DMS114 treated with DMSO at 0.1 percent for 48 hours (cell line): ENCODE results near the gene MAGI1.

ENCODE experiments used
- DNase-seq: peaks from one replicate; lab custom pipeline; 2025; ENCODE audit not compliant: unreplicated experiment; lab: John Stamatoyannopoulos, UW

The MAGI1 gene

DNA sequence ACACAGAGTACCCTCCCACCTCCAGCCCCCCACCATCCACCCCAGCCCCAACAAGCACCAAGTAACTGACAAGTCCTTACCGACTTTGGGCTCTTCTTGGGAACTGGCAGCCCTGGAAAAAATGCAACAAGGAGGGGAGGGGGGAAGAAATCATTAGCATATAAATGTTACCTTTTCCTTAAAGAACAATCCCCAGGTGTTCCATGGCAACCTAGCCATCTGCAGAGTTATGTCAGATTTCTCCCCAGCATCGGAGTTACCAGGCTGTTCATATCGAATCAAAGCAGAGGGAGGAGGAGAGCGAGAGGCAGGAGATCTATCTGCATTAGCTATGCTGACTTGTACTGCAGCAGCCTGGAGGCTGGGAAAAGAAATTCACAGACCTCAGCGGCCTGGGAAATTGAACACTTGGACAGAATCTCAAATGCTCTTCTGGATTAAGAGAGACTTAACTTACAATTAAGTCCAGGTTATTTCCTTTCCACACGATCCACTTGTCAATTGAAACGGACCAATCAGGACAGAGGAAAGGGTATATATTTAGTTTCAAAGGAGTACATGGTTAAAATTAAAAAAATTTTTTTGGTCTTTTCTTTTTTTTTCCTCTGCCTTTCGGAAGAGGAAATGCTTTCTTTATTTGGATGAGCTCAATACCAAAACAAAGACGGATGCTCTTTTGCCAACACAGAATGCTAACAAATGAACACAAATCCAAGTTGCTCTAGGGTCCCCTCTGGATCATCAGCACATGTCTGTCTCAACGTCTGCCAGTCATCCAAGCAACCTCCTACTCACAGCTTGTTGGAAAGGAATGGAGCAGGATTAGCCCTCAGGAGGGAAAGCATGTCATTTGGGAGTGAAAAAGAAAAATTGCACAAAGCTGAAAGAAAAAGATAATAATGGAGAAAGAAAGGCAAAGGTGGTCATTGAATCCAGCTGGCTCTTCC is 637.1 kb downstream of the MAGI1 start:
- no peak for DNase-seq

DNA sequence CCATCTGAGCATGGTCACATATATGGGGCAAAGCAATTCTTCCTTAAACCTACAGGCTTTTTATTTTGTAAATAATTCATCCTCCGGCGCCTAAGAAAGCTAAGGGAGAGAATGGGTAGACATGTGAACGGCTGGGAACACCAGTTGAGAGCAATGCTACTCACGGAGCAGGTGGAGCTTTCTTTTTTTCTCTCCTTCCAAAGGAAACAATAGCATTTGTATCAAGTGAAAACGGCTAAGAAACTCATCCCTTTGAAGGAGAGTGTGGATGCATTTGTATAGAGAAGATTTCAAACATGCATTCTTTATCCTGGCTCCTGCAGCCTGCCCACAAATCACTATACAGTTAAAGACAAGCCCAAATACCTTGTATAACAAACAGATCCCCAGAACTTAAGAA is 637.8 kb downstream of the MAGI1 start:
- DNase-seq = no peak

DNA sequence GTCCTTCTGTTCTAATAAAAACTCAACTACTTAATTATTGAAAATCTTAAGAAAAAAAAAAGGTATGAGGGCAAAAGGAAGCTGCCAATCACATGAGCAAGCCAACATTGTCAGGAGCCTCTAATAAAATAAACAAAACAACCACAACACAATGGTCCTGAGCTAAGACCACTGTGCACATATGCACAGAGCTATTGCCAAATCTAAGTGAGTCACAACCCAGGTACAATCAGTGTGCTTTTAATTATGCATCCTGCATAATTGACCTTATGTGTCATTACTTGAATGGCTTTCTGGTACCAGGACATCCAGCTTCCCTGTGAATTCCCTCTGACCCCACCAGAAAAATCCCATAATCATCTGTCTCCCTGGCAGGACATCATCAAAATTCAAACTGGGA is 639.8 kb downstream of the MAGI1 start:
- no peak for DNase-seq

DNA sequence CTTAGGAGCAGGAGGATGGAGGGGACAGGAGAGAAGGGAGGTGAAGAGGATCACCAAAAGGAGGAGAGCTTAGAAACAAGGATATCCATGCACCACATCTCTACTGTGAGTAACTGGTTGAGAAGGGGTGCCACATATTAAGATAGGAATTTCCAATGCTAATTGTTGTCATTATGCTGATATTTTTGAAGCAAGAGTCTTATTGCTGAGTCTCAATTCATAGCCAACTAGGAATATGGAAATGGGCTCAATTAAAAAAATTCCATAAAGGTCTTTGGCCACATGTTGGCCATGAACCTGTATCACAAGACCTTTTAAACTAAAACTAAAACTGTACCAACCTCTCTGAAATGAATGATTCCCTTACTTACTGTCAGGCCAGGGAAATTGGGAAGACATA is 642.6 kb downstream of the MAGI1 start:
- no peak for DNase-seq

DNA sequence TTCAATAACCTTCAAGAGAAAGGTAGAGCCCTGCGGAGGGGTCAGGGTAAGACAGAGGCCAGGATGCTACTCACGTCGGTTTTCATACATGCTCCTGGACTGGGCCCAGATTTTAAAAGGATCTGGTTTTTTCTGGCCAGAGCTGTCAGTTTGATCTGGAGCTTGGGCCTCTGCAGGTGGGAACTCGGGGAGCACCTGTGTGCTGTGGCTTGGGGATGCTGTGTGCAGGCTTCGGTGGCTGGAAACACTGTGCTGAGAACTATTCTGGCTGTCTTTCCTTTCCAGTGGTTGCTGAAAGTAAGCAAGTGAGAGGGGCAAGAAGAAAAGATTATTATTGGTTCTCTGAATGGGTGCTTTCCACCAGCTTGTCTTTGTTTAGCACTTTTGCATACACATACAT is 647.6 kb downstream of the MAGI1 start:
- no peak for DNase-seq

- no peak for DNase-seq
Observed at GRCh38 chr3:65385805-65386204, 652.9 kb downstream of the MAGI1 start.

DNA sequence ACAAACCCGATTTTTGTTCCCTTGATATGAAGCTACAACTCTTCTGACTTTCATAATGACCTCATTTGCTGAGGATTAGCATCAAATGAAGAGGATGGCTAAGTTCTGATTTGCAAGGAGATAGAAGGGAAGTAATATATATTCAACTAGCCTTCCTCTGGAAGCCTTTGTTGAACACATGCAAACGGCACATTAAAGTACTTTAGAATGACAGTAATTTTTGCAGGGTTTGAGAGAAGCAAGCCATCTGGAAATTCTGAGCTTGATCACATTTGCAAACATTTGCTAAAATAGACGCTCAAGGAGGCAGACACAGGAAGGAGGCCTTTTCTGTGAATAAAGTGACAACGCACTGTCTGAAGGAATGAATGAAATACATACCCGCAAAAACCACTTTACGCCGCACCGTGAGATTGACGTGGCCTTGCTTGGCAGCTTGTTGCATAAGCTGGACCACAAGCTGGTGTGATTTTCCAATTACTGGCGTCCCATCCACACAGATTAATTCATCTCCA is 657.2 kb downstream of the MAGI1 start:
- no peak for DNase-seq

DNA sequence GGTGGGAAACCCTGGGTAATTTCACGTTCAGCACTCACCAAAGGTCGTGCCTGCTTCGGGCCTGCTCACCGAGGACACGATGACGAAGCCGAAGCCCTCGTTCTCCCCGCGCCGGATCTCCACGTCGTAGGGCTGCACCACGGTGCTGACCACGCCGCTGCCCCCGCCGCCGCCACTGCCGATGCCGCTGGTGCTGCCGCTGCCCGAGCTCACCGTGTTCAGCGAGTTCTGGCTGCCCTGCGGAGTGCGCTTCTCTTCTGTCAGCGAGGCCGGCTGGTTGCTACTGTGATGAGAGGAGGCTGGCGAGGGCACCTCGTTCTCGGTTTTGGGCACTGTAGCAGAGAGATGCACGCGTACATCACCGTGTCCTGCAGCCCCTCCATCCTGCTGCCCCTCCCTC is 659.5 kb downstream of the MAGI1 start:
- no peak for DNase-seq

DNA sequence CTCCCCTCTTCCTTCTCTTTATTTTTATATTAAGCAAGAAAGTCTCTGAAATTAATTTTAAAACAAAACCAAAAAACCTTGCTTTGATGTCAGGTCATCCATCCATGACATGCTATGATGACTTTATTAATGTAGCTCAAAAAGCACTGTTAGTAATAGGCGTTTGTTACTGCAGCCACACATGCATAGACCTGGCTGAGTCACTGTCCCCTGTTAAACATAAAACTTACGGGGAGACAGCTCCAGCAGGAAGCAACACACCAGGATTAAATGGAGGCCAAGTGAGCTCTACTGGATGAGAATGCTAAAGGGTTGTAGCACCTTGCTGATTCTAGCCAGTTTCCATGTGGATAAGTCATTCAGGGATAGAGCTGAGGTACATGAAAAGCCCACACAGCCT is 661.1 kb downstream of the MAGI1 start:
- DNase-seq = no peak

GRCh38 chr3:65376426-65376825 is 662.3 kb downstream of the MAGI1 start:
- no peak for DNase-seq

DNA sequence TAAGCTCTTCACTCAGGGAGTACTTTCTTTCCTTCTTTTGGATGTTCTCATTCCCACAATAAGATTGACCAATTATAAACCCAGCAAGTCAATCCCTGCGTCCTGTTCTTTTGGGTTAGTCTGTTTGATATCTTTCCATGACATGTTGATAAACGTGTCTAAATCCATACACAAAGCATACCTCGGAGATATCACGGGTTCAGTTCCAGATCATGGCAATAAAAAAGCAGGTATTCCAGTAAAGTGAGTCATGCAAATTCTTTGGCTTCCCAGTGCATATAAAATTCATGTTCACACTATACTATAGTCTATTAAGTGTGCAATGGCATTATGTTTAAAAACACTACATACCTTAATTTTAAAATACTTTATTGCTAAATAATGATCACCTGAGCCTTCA is 667.7 kb downstream of the MAGI1 start:
- no peak for DNase-seq

- no peak for DNase-seq
Observed at GRCh38 chr3:65368866-65369265, 669.9 kb downstream of the MAGI1 start.

- DNase-seq = no peak
Observed at GRCh38 chr3:65362688-65363087, 676.0 kb downstream of the MAGI1 start.

GRCh38 chr3:65361448-65361847 is 677.3 kb downstream of the MAGI1 start:
- no peak for DNase-seq

DNA sequence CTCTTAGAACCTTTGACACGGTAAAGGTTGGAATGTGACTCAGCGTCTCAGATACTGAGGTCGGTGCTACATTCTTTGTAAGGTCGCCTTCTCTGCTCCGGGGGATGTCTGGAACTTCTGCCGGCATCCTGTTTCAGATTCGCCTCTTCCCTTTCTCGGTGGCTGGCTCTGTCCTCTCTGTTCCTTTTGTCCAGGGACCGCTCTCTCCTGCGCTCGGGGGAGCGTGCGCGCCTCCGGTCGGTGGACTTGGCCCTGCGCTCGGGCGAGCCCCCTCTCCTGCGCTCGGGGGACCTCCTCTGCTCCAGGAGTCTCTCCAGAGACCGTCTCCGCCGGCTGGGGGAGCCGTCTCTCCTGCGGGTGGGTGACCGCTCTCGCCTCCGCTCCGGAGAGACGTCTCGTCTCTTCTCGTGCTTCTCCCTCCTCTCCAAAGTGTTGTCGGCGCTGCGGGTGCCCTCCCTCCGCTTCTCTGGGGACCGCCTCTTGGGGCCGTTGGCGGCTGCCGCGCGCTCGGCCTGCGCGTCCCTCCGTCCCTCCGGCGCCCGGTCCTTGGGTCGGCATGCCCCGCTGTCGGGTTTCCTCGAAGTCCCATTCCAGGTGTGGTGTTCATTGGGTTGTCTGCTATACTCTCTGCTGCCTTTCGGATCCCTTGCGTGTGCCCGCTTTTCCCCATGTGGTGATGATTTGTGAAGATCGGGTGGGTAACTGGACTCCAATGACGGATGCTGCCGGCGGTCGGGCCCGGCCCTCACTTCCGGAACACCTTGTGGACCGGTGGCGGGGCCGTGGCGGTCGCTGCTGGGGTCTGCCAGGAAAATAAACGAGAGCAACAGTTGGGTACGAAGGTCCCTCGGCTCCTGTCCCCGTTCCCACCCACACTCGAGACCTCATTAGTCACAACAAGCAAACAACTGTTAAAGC is 682.1 kb downstream of the MAGI1 start:
- no peak for DNase-seq

DNA sequence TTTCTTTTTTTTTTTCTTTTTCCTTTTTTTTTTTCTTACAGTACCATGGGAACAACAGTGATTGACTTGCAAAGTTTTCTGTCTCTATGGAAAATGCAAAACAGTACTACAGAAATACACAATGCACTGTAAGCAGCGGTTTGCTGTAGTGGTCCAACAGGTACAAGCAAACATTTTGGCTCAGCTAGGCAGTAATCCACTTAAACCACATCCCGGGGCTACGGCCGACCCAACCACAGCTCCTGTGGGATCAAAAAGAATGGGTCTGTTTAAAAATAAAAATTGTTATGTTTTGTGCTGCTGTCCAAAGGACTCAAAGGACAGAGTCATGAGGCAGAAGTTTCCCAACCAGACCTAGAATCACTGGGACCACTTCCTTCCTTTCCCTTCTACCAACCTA is 683.8 kb downstream of the MAGI1 start:
- DNase-seq = no peak

DNA sequence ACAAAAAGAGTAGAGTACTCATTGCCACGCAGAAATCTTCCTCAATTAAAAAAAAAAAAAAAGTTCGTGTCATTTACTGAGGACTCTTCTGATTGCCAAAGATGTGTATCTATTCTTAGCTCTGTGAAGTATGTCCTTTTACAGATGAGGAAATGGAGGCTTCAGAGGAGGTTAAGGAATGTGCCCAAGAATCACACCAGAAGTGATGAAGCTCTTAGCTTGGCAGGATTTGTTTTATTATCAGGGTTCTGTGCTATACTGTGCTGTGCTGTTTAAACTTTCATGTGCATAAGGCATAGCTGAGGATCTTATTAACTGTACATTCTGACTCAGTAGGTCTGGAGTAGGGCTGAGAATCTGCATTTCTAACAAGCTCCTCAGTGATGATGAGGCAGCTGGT is 685.8 kb downstream of the MAGI1 start:
- DNase-seq = no peak

- no peak for DNase-seq
Observed at GRCh38 chr3:65351753-65352152, 687.0 kb downstream of the MAGI1 start.

- no peak for DNase-seq
Observed at GRCh38 chr3:65350801-65351476, 687.8 kb downstream of the MAGI1 start.

GRCh38 chr3:65348398-65348995 is 690.2 kb downstream of the MAGI1 start:
- no peak for DNase-seq

- DNase-seq = no peak
Observed at GRCh38 chr3:65347166-65347565, 691.6 kb downstream of the MAGI1 start.
